Retinal pigment epithelial cell (primary cell): ENCODE measurements around the gene C2orf78.

Experiments
- DNase-seq: peaks from one replicate; pipeline ENCODE4 v3.0.0-alpha.2; 2010; ENCODE audit warnings: low read depth
- H3K4me3 ChIP-seq: 2 replicates; pipeline ENCODE4 v1.5.1; 2011; ENCODE audit warnings: mild to moderate bottlenecking, low read length, control low read depth, moderate library complexity
- CTCF ChIP-seq: conservative IDR thresholded peaks from 2 replicates; pipeline ENCODE4 v1.5.1; 2011; ENCODE audit warnings: low read depth, low read length, control low read depth, inconsistent platforms

Gene C2orf78

GRCh38 chr2:73811878-73812277 is 27.9 kb downstream of the C2orf78 start:
- no peak overlapping the region for H3K4me3 ChIP-seq
- no peak for TF ChIP-seq CTCF
- no peak for DNase-seq

- no peak overlapping the region for H3K4me3 ChIP-seq
- no peak for DNase-seq
- no peak for TF ChIP-seq CTCF
Measured at GRCh38 chr2:73812635-73813034, 28.7 kb downstream of the C2orf78 start.

GRCh38 chr2:73818296-73818695 is 34.3 kb downstream of the C2orf78 start:
- DNase-seq = no peak
- TF ChIP-seq CTCF = no peak
- no peak overlapping the region for H3K4me3 ChIP-seq

DNA sequence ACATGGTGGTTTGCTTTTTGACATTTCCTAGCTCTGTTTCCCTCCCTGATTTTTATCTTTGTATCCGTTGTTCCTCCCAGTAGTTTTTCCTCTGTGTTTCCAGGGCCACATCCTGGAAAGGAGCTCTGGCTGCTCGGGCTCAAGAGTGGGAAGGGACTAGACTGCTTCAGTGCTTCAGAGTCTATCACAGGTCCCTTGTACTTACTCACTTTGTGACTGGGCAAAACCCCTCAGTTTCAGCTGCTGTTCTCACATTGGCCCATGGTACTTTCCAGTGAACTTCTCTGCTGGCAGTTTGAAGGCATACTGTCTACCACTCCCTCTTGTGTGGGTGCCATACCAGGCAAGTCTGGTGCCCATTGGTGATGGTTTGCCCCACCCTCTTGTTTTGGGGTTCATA is 37.2 kb downstream of the C2orf78 start:
- no peak for DNase-seq
- TF ChIP-seq CTCF = no peak

GRCh38 chr2:73821669-73822068 is 37.7 kb downstream of the C2orf78 start:
- TF ChIP-seq CTCF = no peak
- DNase-seq = no peak

More for the DNA sequence above, 37.2 kb downstream of the C2orf78 start:
- no peak overlapping the region for H3K4me3 ChIP-seq

DNA sequence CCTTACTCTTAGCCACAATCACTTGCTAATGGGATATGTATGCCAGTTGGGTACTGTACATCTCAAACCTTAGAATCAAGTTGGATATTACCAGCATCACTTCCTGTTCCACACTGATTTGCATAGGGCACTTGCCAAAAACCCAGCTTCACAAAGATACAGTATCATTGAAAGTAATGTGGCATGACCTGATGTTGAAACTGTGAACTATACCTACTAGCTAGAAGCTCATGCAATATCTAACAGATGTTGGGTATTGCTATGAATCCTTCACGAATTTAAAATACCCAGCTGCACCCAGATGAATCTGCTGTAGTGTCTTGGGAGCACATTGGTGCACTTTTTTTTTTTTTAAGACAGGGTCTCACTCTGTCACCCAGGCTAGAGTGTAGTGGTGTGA is 38.3 kb downstream of the C2orf78 start:
- no peak overlapping the region for H3K4me3 ChIP-seq
- TF ChIP-seq CTCF = no peak
- DNase-seq = no peak

More at GRCh38 chr2:73821669-73822068, 37.7 kb downstream of the C2orf78 start:
- H3K4me3 ChIP-seq = no peak overlapping the region

GRCh38 chr2:73822991-73823390 is 39.0 kb downstream of the C2orf78 start:
- no peak overlapping the region for H3K4me3 ChIP-seq
- DNase-seq = no peak
- TF ChIP-seq CTCF = no peak
